Endodermal cell (in vitro differentiated cells): ENCODE results near the gene ACE. TPM values are rescaled to one million over a fixed set of nuclear protein-coding genes. Genes with fewer than 3 reads are reported as not detected.
"Not testable (repeated sequence)": the region's sequence is repeated elsewhere in the genome, so short reads cannot be mapped to it uniquely, and the experiment has no call there.

Experiments used
- DNase-seq: peaks from one replicate; pipeline ENCODE4 v3.0.0-alpha.2; 2017
- H3K27ac ChIP-seq: 2 replicates; pipeline ENCODE4 v1.5.1; 2013; ENCODE audit warnings: mild to moderate bottlenecking, low read depth, low read length, moderate library complexity
- H3K27me3 ChIP-seq: 2 replicates; pipeline ENCODE4 v1.6.1; 2013; ENCODE audit warnings: mild to moderate bottlenecking, low read length, moderate library complexity; ENCODE audit not compliant: insufficient read depth, control insufficient read depth, poor library complexity, severe bottlenecking
- H3K36me3 ChIP-seq: 2 replicates; pipeline ENCODE4 v1.7.0; 2013; ENCODE audit warnings: mild to moderate bottlenecking, low read length, moderate library complexity; ENCODE audit not compliant: control insufficient read depth, insufficient read depth
- H3K4me1 ChIP-seq: one replicate; pipeline ENCODE4 v1.7.0; 2013; ENCODE audit warnings: low read length; ENCODE audit not compliant: control insufficient read depth, insufficient read depth
- H3K4me3 ChIP-seq: 2 replicates; pipeline ENCODE4 v1.5.1; 2013; ENCODE audit warnings: mild to moderate bottlenecking, low read length, moderate library complexity
- H3K9ac ChIP-seq: 2 replicates; pipeline ENCODE4 v1.6.1; 2013; ENCODE audit warnings: mild to moderate bottlenecking, low read length, moderate library complexity; ENCODE audit not compliant: poor library complexity, severe bottlenecking; ENCODE audit errors: extremely low read depth
- H3K9me3 ChIP-seq: 2 replicates; pipeline ENCODE4 v1.6.1; 2013; ENCODE audit warnings: mild to moderate bottlenecking, low read length, moderate library complexity; ENCODE audit not compliant: control insufficient read depth
- H3K27ac Mint-ChIP-seq: 2 replicates; pipeline ENCODE4 v1.8.0; 2020; ENCODE audit warnings: mixed read lengths
- H3K27me3 Mint-ChIP-seq: 2 replicates; pipeline ENCODE4 v1.8.0; 2021; ENCODE audit warnings: mild to moderate bottlenecking, mixed read lengths; ENCODE audit not compliant: insufficient read depth
- H3K36me3 Mint-ChIP-seq: 2 replicates; pipeline ENCODE4 v1.8.0; 2020; ENCODE audit warnings: low read depth, mixed read lengths
- H3K4me1 Mint-ChIP-seq: 2 replicates; pipeline ENCODE4 v1.8.0; 2020; ENCODE audit warnings: mixed read lengths
- H3K4me3 Mint-ChIP-seq: 2 replicates; pipeline ENCODE4 v1.8.0; 2020; ENCODE audit warnings: mild to moderate bottlenecking, moderate library complexity, mixed read lengths
- H3K9me3 Mint-ChIP-seq: 2 replicates; pipeline ENCODE4 v1.8.0; 2020; ENCODE audit warnings: mild to moderate bottlenecking, mixed read lengths
- CTCF ChIP-seq: fragments of 200-600 bp; sonication (generic); conservative IDR thresholded peaks from 2 replicates; pipeline ENCODE4 v1.5.0; 2021; ENCODE audit warnings: antibody characterized with exemption, mild to moderate bottlenecking
- WGBS, 2 experiments: methylation state at CpG; one replicate each; pipeline versions ENCODE4 v1.1.5 to v1.1.7; 2013; ENCODE audit warnings: missing lambda C conversion rate in 2 of 2, mixed read lengths in 1 of 2; ENCODE audit not compliant: insufficient coverage in 1 of 2, insufficient read length in 1 of 2; 5-methylcytosine and 5-hydroxymethylcytosine counted together
- total RNA-seq, 2 donors: library from RNA; stranded (reverse); fragmentation: NEBNext Ultra II Directional in 1 of 2; extraction: Animal tissue kit (Norgen Biotek cat#: 25700) in 1 of 2; gene quantifications; 2 replicates in 1 of 2; 3 replicates in 1 of 2; pipeline ENCODE4 v1.2.1, GENCODE V29; 2021

Gene ACE
- total RNA-seq, 2 donors from 2014 or later = 4.6 to 12.5 TPM

- Mint-ChIP-seq H3K9me3 (peaks cover 12% of the 10 kb centered on the region), H3K27me3 (peaks cover 8% of the 10 kb centered on the region), H3K27ac (no peak overlapping the region), H3K4me3 (no peak overlapping the region), H3K36me3 (peaks cover 2% of the 10 kb centered on the region), H3K4me1 (peaks cover 11% of the 10 kb centered on the region)
- peaks cover 4% of the 10 kb centered on the region for H3K4me1 ChIP-seq
- 92 to 97% methylated on average over 8 to 15 of the region's 15 CpGs for WGBS, 2 experiments
- no peak for TF ChIP-seq CTCF
- H3K4me3 ChIP-seq = no peak overlapping the region
- no peaks in the 10 kb centered on the region for H3K27me3 ChIP-seq
- no peak overlapping the region for H3K27ac ChIP-seq
- no peaks in the 10 kb centered on the region for H3K9me3 ChIP-seq
- no peak overlapping the region for H3K9ac ChIP-seq
- no peak for DNase-seq
- H3K36me3 ChIP-seq = no peaks in the 10 kb centered on the region
Measured at GRCh38 chr17:63452046-63452961, 24.6 kb upstream of the ACE start.

- H3K27ac ChIP-seq = no peak overlapping the region
- Mint-ChIP-seq H3K4me1 (peaks cover 5% of the 10 kb centered on the region), H3K9me3 (peaks cover 12% of the 10 kb centered on the region), H3K27ac (no peak overlapping the region), H3K4me3 (no peak overlapping the region), H3K27me3 (peaks cover 8% of the 10 kb centered on the region), H3K36me3 (peaks cover 2% of the 10 kb centered on the region)
- WGBS, 2 experiments = 77 to 89% methylated on average over 3 to 7 of the region's 7 CpGs
- H3K9me3 ChIP-seq = no peaks in the 10 kb centered on the region
- DNase-seq = no peak
- no peaks in the 10 kb centered on the region for H3K4me1 ChIP-seq
- no peak for TF ChIP-seq CTCF
- H3K27me3 ChIP-seq = no peaks in the 10 kb centered on the region
- no peak overlapping the region for H3K4me3 ChIP-seq
- H3K36me3 ChIP-seq = no peaks in the 10 kb centered on the region
- H3K9ac ChIP-seq = no peak overlapping the region
Measured at GRCh38 chr17:63452962-63453551, 23.8 kb upstream of the ACE start.

- H3K9me3 ChIP-seq, H3K4me1 Mint-ChIP-seq, H3K27ac ChIP-seq, DNase-seq, H3K27me3 ChIP-seq, H3K27me3 Mint-ChIP-seq, H3K4me3 ChIP-seq, H3K9ac ChIP-seq, H3K27ac Mint-ChIP-seq, H3K4me1 ChIP-seq, H3K36me3 ChIP-seq, H3K4me3 Mint-ChIP-seq, H3K36me3 Mint-ChIP-seq: not testable (repeated sequence)
- H3K9me3 Mint-ChIP-seq = peaks cover 12% of the 10 kb centered on the region
- WGBS, 2 experiments = 81 to 89% methylated on average over 5 to 6 of the region's 6 CpGs
Measured at GRCh38 chr17:63454357-63454756, 22.5 kb upstream of the ACE start.
